Small intestine (tissue), 7 donors: ENCODE results near the gene USP11. TPM values are rescaled to one million over a fixed set of nuclear protein-coding genes. Genes with fewer than 3 reads are reported as not detected.

Experiments
- DNase-seq, 2 donors: peaks; one replicate each; pipeline versions ENCODE4 v3.0.0 to v3.0.0-alpha.2; 2013
- FAIRE-seq: peaks from 2 replicates; lab custom pipeline; 2012; peaks lifted over from hg19 to GRCh38; lab: Jason Lieb, UNC
- H3K27ac ChIP-seq, 3 donors: one replicate each; pipeline ENCODE4 v1.5.1; 2013; ENCODE audit warnings: low read length in 2 of 3, mild to moderate bottlenecking in 2 of 3, control low read depth in 1 of 3, inconsistent platforms in 1 of 3, low read depth in 1 of 3, moderate library complexity in 1 of 3
- H3K27me3 ChIP-seq, 3 donors: one replicate each; pipeline ENCODE4 v1.6.1; 2013; ENCODE audit warnings: low read length in 3 of 3, inconsistent platforms in 1 of 3; ENCODE audit not compliant: control insufficient read depth in 3 of 3, insufficient read depth in 3 of 3
- H3K36me3 ChIP-seq, 3 donors: one replicate each; pipeline ENCODE4 v1.6.1; 2013; ENCODE audit warnings: low read length in 3 of 3, inconsistent platforms in 1 of 3, low read depth in 1 of 3, mild to moderate bottlenecking in 1 of 3, moderate library complexity in 1 of 3; ENCODE audit not compliant: control insufficient read depth in 3 of 3, insufficient read depth in 2 of 3
- H3K4me1 ChIP-seq, 3 donors: one replicate each; pipeline ENCODE4 v1.6.1; 2013; ENCODE audit warnings: low read length in 2 of 3, inconsistent platforms in 1 of 3, low read depth in 1 of 3, mild to moderate bottlenecking in 1 of 3, moderate library complexity in 1 of 3; ENCODE audit not compliant: control insufficient read depth in 3 of 3, insufficient read depth in 2 of 3
- H3K4me3 ChIP-seq, 3 donors: one replicate each; pipeline ENCODE4 v1.5.1; 2013; ENCODE audit warnings: low read length in 3 of 3, control low read depth in 1 of 3, inconsistent platforms in 1 of 3, low read depth in 1 of 3, mild to moderate bottlenecking in 1 of 3, moderate library complexity in 1 of 3
- H3K9me3 ChIP-seq, 2 donors: one replicate each; pipeline ENCODE4 v1.6.1; 2013; ENCODE audit warnings: low read depth in 1 of 2, low read length in 1 of 2; ENCODE audit not compliant: control insufficient read depth in 2 of 2, insufficient read depth in 1 of 2
- WGBS, 3 donors: extraction: QIAGEN DNeasy Blood & Tissue Kit; methylation state at CpG; one replicate each; pipeline ENCODE4 v1.1.7; 2013; 5-methylcytosine and 5-hydroxymethylcytosine counted together
- polyA plus RNA-seq, 4 donors: library from polyadenylated mRNA; stranded (reverse) in 3 of 4; unstranded in 1 of 4; fragments of 200-250 nt in 3 of 4; fragments of 120-200 nt in 1 of 4; gene quantifications; one replicate each; pipeline versions ENCODE4 v1.2.1 to v1.2.3, GENCODE V29; 2013
- donor health status: healthy with polysubstance abuse.
- donor health status: control.
- donor health status: control.
- donor health status: Bipolar disorder and iron deficiency.
- donor health status: healthy.

USP11 gene
- polyA plus RNA-seq, 4 donors = 4.0 to 52.3 (median 11.9) TPM

GRCh38 chrX:47224896-47225290 lies 7.9 kb upstream of the USP11 start:
- FAIRE-seq (no peak), DNase-seq (no peak)
- 93 to 98% (median 97%) methylated on average over 3 to 4 of the region's 4 CpGs for WGBS, 3 donors
- peaks cover 8 to 68% (median 17%) of the 10 kb centered on the region in 3 donors for H3K36me3 ChIP-seq
- H3K27ac ChIP-seq = no peak overlapping the region
- H3K4me3 ChIP-seq = no peak overlapping the region
- H3K27me3 ChIP-seq = no peaks in the 10 kb centered on the region
- peaks cover 0 to 11% (median 6%) of the 10 kb centered on the region in 3 donors for H3K4me1 ChIP-seq
- no peaks in the 10 kb centered on the region for H3K9me3 ChIP-seq

GRCh38 chrX:47226071-47226470 lies 6.7 kb upstream of the USP11 start:
- Histone ChIP-seq H3K36me3 (peaks cover 8 to 69% (median 17%) of the 10 kb centered on the region in 3 donors), H3K4me1 (peaks cover 0 to 4% (median 0%) of the 10 kb centered on the region in 3 donors), H3K4me3 (no peak overlapping the region), H3K9me3 (no peaks in the 10 kb centered on the region), H3K27ac (no peak overlapping the region), H3K27me3 (no peaks in the 10 kb centered on the region)
- WGBS, 3 donors = 83 to 90% (median 87%) methylated on average over 4 to 6 of the region's 6 CpGs
- DNase-seq = no peak
- FAIRE-seq = no peak

GRCh38 chrX:47226531-47227333 lies 6.1 kb upstream of the USP11 start:
- DNase-seq (no peak), FAIRE-seq (no peak)
- Histone ChIP-seq H3K36me3 (peaks cover 8 to 64% (median 17%) of the 10 kb centered on the region in 3 donors), H3K27me3 (no peaks in the 10 kb centered on the region), H3K9me3 (no peaks in the 10 kb centered on the region), H3K27ac (no peak overlapping the region), H3K4me3 (no peak overlapping the region), H3K4me1 (no peaks in the 10 kb centered on the region)
- WGBS, 3 donors = 92 to 93% (median 93%) methylated on average over 19 of the region's 19 CpGs

GRCh38 chrX:47227334-47227583 lies 5.5 kb upstream of the USP11 start:
- DNase-seq (no peak), FAIRE-seq (no peak)
- no peak overlapping the region for H3K4me3 ChIP-seq
- H3K9me3 ChIP-seq = no peaks in the 10 kb centered on the region
- 90 to 97% (median 95%) methylated on average over 9 of the region's 9 CpGs for WGBS, 3 donors
- peaks cover 8 to 61% (median 17%) of the 10 kb centered on the region in 3 donors for H3K36me3 ChIP-seq
- H3K27me3 ChIP-seq = no peaks in the 10 kb centered on the region
- peaks cover 0 to under 1% (median 0%) of the 10 kb centered on the region in 3 donors for H3K4me1 ChIP-seq
- no peak overlapping the region for H3K27ac ChIP-seq

- no peak for DNase-seq
- Histone ChIP-seq H3K9me3 (no peaks in the 10 kb centered on the region), H3K4me3 (no peak overlapping the region), H3K27me3 (no peaks in the 10 kb centered on the region), H3K4me1 (peaks cover 0 to 5% (median 0%) of the 10 kb centered on the region in 3 donors), H3K36me3 (peaks cover 8 to 51% (median 17%) of the 10 kb centered on the region in 3 donors), H3K27ac (no peak overlapping the region)
- 92 to 95% (median 95%) methylated on average over 12 of the region's 12 CpGs for WGBS, 3 donors
- no peak for FAIRE-seq
These were observed 4.1 kb upstream of the USP11 start for GRCh38 chrX:47228550-47229270.

GRCh38 chrX:47229427-47229826 lies 3.4 kb upstream of the USP11 start:
- no peaks in the 10 kb centered on the region for H3K9me3 ChIP-seq
- WGBS, 3 donors = 92 to 97% (median 93%) methylated on average over 5 to 6 of the region's 6 CpGs
- H3K27me3 ChIP-seq = no peaks in the 10 kb centered on the region
- FAIRE-seq (no peak), DNase-seq (no peak)
- peaks cover 6 to 44% (median 13%) of the 10 kb centered on the region in 3 donors for H3K36me3 ChIP-seq
- H3K4me1 ChIP-seq = peaks cover 0 to 5% (median 0%) of the 10 kb centered on the region in 3 donors
- no peak overlapping the region for H3K27ac ChIP-seq
- no peak overlapping the region for H3K4me3 ChIP-seq

- Histone ChIP-seq H3K36me3 (peaks cover 6 to 37% (median 10%) of the 10 kb centered on the region in 3 donors), H3K4me1 (peaks cover 0 to 5% (median 0%) of the 10 kb centered on the region in 3 donors), H3K4me3 (no peak overlapping the region), H3K27me3 (no peaks in the 10 kb centered on the region), H3K9me3 (no peaks in the 10 kb centered on the region), H3K27ac (no peak overlapping the region)
- WGBS, 3 donors = 68 to 85% (median 84%) methylated on average over 5 of the region's 5 CpGs
- FAIRE-seq = no peak
- no peak for DNase-seq
These were observed 2.5 kb upstream of the USP11 start for GRCh38 chrX:47230136-47230868.

- H3K4me1 ChIP-seq = peaks cover 0 to 5% (median 0%) of the 10 kb centered on the region in 3 donors
- no peak overlapping the region for H3K27ac ChIP-seq
- DNase-seq (no peak), FAIRE-seq (no peak)
- H3K27me3 ChIP-seq = no peaks in the 10 kb centered on the region
- H3K4me3 ChIP-seq = no peak overlapping the region
- H3K9me3 ChIP-seq = no peaks in the 10 kb centered on the region
- H3K36me3 ChIP-seq = peaks cover 2 to 29% (median 3%) of the 10 kb centered on the region in 3 donors
- WGBS, 3 donors = 70 to 80% (median 71%) methylated on average over 2 of the region's 2 CpGs
These were observed 1.6 kb upstream of the USP11 start for GRCh38 chrX:47231167-47231566.
